ENCODE data around the gene C4BPB. TPM values are rescaled to one million over a fixed set of nuclear protein-coding genes. Genes with fewer than 3 reads are reported as not detected.

C4BPB gene
- total RNA-seq, 1 experiment from 2014 or later = not detected

DNA sequence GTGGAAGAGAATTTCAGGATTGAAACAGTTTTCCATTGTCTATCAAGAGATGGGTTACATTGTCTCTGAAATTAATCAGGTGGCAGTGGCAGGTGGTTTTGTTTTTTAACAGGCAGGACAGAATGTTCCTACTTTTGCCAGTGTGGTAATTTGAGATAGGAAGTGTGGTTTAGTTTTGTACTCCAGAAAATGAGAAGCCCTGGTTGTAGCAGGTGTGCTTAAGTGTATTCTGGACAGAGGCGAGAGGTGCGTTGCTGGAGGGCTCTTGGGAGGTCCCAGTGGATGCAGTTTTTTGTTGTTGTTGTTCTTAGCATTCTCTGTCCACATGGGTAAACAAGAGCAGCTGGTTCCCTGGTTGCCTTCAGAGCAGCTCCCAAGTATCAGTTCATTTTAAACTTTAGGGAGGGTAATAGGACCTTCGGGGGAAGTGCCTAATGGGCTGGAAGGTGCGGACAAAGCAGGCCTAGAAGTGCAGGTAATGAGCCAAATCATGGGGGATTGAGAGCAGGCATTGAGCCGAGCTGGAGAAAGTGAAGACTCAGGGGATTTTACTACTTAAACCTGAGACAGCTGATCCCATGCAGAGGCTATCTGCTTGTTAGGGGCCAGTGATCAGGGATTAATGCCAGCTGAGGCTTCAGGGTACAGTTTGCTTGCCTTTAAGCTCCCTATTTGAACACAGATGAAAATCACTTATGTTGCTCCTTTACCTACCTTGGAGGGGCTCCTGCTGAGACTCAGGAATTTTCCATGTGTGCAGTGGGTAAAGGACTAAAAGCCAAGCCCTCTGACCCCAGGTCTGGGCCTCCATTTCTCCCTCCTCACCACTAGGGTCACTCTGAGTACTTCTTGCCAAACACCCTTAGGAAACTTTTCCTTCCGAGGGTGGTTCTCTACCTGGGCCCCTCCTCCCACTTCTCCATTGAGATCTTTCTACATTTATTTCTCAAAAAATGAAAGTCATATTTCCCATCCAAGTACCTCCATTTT lies 29.5 kb upstream of the C4BPB start:
- Histone ChIP-seq H3K27me3 (ENCODE audit: insufficient read depth, low read length) (no peaks in the 10 kb centered on the region), H3K4me2 (ENCODE audit: insufficient read depth, insufficient read length, low read length) (no peak overlapping the region), H3T11ph (ENCODE audit: low read length) (no peak overlapping the region), H4K8ac (replicated peaks; ENCODE audit: insufficient read length, low read depth, low read length) (no peak overlapping the region), H3K4ac (ENCODE audit: low read depth, low read length) (no peak overlapping the region), H3K79me1 (ENCODE audit: insufficient read depth, low read depth, low read length, poor library complexity, severe bottlenecking) (no peaks in the 10 kb centered on the region), H2BK120ac (ENCODE audit: low read depth, low read length, poor library complexity, severe bottlenecking) (no peak overlapping the region), H3K27ac (ENCODE audit: insufficient read length, low read depth, low read length) (no peak overlapping the region), H4K20me1 (ENCODE audit: control insufficient read depth, insufficient read depth, insufficient read length) (no peaks in the 10 kb centered on the region), H2BK12ac (ENCODE audit: insufficient read length, low read depth, low read length) (no peak overlapping the region), H3K56ac (ENCODE audit: insufficient read length, low read depth, low read length) (no peak overlapping the region), H3K9me3 (ENCODE audit: control insufficient read depth, low read depth, low read length) (no peaks in the 10 kb centered on the region), H2BK20ac (ENCODE audit: low read depth, low read length, poor library complexity, severe bottlenecking) (no peak overlapping the region), H3K9ac (ENCODE audit: extremely low read depth, insufficient read length, low read length) (no peak overlapping the region), H2AFZ (ENCODE audit: low read length) (no peak overlapping the region), H4K91ac (ENCODE audit: insufficient read length, low read depth, low read length) (no peak overlapping the region), H3K4me1 (ENCODE audit: insufficient read depth, low read length) (no peaks in the 10 kb centered on the region), H3K18ac (ENCODE audit: insufficient read length, low read depth, low read length) (no peak overlapping the region), H3K23me2 (ENCODE audit: insufficient read length, low read depth, low read length, poor library complexity, severe bottlenecking) (no peaks in the 10 kb centered on the region), H2BK15ac (ENCODE audit: low read depth, low read length) (no peak overlapping the region), H2BK5ac (ENCODE audit: insufficient read length, low read length) (no peak overlapping the region), H3K14ac (ENCODE audit: insufficient read depth, low read length) (no peak overlapping the region), H3K23ac (ENCODE audit: insufficient read length, low read depth, low read length) (no peak overlapping the region), H3K79me2 (ENCODE audit: insufficient read depth, low read length) (no peaks in the 10 kb centered on the region), H2AK5ac (ENCODE audit: insufficient read length, low read length) (no peak overlapping the region), H4K5ac (ENCODE audit: insufficient read length, low read depth, low read length) (no peak overlapping the region)
- no peak overlapping the region for H3K4me3 Mint-ChIP-seq
- H3K27ac Mint-ChIP-seq = peak overlapping the region in 2 of 3 experiments; percentile 87 to 93; a peak in 5 of 7 replicates
- H3K36me3 Mint-ChIP-seq (ENCODE audit: insufficient read depth in 1 of 3, low read depth in 3 of 3) = peaks cover 5 to 33% (median 15%) of the 10 kb centered on the region in 3 experiments
- WGBS (ENCODE audit: extremely low coverage, insufficient read length, low lambda C conversion rate) = no CpG with 5 or more reads among the region's 6 CpGs
- no peaks in the 10 kb centered on the region; the same call in 1 of the 2 replicates for H3K27me3 Mint-ChIP-seq (ENCODE audit: low read depth)
- DNase-seq = peak; percentile 33
- TF ChIP-seq, protein P1, sequence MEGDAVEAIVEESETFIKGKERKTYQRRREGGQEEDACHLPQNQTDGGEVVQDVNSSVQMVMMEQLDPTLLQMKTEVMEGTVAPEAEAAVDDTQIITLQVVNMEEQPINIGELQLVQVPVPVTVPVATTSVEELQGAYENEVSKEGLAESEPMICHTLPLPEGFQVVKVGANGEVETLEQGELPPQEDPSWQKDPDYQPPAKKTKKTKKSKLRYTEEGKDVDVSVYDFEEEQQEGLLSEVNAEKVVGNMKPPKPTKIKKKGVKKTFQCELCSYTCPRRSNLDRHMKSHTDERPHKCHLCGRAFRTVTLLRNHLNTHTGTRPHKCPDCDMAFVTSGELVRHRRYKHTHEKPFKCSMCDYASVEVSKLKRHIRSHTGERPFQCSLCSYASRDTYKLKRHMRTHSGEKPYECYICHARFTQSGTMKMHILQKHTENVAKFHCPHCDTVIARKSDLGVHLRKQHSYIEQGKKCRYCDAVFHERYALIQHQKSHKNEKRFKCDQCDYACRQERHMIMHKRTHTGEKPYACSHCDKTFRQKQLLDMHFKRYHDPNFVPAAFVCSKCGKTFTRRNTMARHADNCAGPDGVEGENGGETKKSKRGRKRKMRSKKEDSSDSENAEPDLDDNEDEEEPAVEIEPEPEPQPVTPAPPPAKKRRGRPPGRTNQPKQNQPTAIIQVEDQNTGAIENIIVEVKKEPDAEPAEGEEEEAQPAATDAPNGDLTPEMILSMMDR (conservative IDR thresholded peaks at IDR 0.05) = peak; percentile 60
- no peaks in the 10 kb centered on the region for H3K9me3 Mint-ChIP-seq
- peaks cover 8 to 13% of the 10 kb centered on the region in 2 experiments for H3K4me1 Mint-ChIP-seq
